GM19238 (cell line): Measurements from ENCODE around the gene CCNA1.

ENCODE experiments used
- DNase-seq: peaks from one replicate; pipeline ENCODE4 v3.0.0; 2011; ENCODE audit warnings: low spot score; ENCODE audit not compliant: insufficient read length

Gene CCNA1

GRCh38 chr13:36453516-36453915 is 21.2 kb downstream of the CCNA1 start:
- DNase-seq = no peak

GRCh38 chr13:36454121-36454520 is 21.8 kb downstream of the CCNA1 start:
- DNase-seq = no peak

- no peak for DNase-seq
These were observed 22.7 kb downstream of the CCNA1 start for GRCh38 chr13:36454987-36455386.

- DNase-seq = no peak
These were observed 24.3 kb downstream of the CCNA1 start for GRCh38 chr13:36456577-36456976.

- no peak for DNase-seq
These were observed 29.2 kb downstream of the CCNA1 start for GRCh38 chr13:36461506-36461905.

GRCh38 chr13:36475468-36475867 is 43.2 kb downstream of the CCNA1 start:
- no peak for DNase-seq

GRCh38 chr13:36476661-36477060 is 44.4 kb downstream of the CCNA1 start:
- DNase-seq = no peak

- no peak for DNase-seq
These were observed 48.6 kb downstream of the CCNA1 start for GRCh38 chr13:36480726-36481427.

- DNase-seq = no peak
These were observed 57.8 kb downstream of the CCNA1 start for GRCh38 chr13:36490055-36490454.
